RPMI8226 (cell line): ENCODE measurements around the gene ZNHIT1.
"Not testable (repeated sequence)": the region's sequence is repeated elsewhere in the genome, so short reads cannot be mapped to it uniquely, and the experiment has no call there.

Source experiments
- DNase-seq: peaks from one replicate; pipeline ENCODE4 v3.0.0-alpha.2; 2015

Gene ZNHIT1

DNA sequence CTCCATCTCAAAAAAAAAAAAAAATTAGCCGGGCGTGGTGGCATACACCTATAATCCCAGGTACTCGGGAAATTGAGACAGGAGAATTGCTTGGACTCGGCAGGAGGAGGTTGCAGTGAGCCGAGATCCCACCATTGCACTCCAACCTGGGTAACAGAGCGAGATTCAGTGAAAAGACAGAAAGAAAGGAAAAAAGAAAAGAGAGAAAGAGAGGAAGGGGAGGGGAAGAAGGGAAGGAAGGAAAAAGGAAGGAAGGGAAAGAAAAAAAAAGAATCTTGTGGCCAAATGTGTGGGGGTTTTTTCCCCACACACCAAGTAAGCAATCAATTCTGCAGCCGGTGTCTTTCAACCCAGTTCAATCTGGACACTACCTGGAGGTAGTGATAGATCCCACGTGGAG lies 28.9 kb upstream of the ZNHIT1 start:
- no peak for DNase-seq

DNA sequence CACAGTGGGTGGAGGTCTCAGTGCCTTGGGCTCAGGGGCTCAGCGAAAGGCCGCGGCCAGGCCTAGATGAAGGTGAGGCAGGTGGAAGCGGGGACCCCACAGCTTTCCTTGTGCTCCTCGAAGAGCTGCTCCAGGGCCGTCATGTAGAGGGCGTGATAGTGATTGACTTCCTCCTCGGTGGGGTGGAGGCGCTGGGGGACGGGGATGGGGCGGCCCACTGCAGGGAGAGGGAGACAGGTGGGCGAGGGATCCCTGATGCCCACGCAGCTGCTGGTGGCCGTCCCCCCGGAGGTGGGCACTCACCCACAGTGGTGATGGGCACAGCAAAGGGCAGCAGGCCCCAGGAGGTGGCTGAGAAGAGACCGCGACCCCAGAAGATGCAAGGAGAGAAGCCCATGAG lies 22.1 kb upstream of the ZNHIT1 start:
- DNase-seq = no peak

DNA sequence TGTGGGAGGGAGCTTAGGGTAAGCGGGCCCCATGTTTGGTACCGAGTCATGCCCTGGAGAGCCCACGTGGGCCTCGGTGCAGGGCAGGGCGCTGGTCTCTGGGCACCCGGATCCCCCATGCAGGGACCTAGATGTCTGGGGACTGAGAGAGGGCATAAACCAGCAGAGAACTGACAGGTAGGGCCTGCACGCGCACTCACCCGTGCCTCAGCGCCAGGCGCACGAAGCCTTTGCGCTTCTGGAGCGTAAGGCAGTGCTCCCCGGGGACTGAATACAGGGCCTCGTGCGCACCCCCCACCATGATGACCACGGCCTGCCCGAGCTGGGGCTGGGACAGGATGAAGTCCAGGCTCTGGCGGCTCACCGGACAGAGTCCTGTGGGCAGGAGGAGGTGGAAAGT lies 20.0 kb upstream of the ZNHIT1 start:
- DNase-seq = no peak

DNA sequence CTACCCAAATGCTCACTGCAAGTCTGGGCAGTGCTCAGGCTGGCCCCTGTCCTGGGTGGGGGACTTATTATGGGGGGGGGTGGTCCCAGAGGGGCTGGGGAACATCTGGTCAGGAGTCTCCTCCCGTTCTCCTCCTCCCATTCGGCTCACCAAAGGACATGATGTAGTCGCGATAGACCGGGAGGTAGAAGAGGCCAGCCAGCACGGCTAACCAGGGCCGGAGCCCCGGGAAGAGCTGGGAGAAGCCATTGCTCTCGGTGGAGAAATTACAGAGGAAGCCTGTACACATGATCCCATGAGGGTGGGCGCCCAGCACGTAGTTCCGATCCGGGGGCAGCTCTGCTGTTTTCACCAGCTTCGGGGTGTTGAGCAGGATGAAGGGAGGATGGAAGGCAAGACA lies 19.5 kb upstream of the ZNHIT1 start:
- no peak for DNase-seq

DNA sequence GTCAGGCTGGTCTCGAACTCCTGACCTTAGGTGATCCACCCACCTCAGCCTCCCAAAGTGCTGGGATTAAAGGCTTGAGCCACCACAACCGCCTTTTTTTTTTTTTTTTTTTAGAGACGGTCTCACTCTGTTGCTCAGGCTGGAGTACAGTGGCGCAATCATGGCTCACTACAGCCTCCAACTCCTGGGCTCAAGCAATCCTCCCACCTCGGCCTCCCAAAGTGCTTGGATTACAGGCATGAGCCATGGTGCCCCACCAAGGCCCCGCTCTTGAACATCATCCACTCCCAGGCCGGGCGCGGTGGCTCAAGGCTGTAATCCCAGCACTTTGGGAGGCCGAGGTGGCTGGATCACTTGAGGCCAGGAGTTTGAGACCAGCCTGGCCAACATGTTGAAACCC lies 18.4 kb upstream of the ZNHIT1 start:
- not testable (repeated sequence) for DNase-seq

DNA sequence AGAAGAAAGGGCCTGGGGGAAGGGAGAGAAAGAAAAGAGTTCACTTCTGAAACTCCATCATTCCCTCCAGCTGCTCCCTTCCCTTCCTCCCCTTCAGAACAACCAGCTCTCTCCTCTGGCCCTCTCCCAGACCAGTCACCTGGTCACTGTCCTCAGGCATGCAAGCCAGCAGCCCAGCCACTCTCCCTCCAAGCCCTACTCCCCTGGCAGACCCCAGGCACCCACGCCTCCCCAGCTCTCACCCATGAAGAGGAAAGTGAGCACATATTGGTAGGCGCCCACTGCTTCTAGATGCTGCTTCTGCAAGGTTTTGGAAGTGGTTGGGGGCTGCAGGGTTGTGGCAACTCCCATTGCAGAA lies 17.5 kb upstream of the ZNHIT1 start:
- DNase-seq = no peak

DNA sequence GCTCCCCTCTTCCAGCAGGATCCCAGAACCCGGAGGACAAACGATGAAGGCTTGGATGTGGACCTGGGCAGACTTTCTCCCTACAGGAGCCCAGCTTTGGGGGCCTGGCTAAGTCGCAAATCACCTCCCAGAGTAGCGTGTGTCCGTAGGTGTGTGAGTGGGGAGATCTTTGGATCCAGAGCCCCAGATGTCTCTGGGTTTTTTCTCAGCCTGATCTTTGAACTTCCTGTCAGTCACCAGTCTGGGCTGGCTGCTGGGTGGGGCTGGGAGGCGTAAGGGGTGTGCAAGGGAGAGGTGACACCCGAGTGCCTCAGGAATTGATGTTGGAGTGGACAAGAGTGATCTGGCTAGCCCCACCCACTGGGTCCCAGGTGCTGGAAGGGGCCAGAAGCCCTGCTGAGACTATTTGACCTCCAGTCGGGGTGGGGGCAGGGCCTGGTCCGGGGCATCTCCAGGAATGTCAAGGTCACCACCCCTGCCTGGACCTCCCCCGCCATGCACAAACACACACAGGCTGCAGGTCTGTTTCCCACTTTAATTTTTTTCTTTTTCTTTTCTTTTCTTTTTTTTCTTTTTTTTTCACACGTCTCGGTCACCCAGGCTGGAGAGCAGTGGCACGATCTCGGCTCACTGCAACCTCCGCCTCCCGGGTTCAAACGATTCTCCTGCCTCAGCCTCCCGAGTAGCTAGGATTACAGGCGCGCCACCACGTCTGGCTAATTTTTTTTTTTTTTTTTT lies 16.9 kb upstream of the ZNHIT1 start, which contains the start of gene MOGAT3:
Gene MOGAT3, minus strand, starts transcription at position 175 of the 738 bp plus-strand sequence. CDS start 182 bp downstream, outside the sequence.
- DNase-seq = no peak

DNA sequence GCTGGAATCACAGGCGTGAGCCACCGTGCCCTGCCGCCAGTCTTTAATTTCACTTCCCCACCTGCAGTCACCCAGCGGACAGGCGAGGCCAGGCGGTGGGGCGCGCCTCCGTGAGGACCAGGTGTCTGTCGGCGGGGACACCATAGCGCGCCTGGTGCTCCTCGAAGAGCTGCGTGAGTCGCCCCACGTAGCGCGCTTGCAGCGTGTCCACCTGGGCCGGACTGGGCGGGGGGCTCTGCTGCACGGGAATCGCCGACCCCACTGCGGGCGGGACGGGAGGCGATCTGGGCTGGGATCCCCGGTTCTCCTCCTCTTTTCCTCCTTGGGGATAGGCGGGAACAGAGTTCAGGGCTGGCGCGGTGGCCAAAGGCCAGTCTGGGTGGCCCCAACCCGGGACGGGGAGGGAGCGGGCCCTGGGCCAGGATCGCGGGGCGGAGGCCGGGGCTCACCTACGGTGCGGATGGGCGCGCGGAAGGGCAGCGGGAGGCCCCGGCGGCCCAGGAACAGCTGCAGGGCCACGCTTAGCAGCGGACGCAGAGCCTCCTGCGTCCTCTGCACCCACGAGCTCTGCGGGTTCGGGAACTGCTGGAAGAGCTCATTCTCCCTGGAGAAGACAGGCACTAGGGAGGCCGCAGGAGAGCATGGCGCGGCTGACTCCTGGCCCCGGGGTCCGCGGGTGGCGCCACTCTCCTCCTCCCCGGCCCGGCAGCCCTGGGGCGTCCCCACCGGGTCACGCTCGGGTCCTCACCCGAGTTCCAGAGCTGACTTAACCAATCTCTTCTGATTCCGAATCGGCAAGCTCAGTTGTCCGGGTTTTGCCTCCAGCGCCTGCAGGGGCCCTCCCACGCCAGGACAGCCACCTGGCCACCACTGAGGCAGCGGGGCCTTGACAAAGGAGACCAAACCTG lies 16.0 kb upstream of the ZNHIT1 start:
- DNase-seq = peak; percentile 83

DNA sequence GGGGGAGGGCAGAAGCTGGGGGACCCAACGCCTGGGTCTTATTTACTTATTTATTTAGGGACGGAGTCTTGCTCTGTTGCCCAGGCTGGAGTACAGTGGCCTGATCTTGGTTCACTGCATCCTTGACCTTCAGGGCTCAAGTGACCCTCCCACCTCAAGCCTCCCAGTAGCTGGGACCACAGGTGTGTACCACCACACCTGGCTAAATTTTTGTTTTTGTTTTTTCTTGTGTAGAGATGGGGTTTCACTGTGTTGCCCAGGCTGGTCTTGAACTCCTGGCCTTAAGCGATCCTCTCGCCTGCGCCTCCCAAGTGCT lies 15.4 kb upstream of the ZNHIT1 start:
- no peak for DNase-seq

DNA sequence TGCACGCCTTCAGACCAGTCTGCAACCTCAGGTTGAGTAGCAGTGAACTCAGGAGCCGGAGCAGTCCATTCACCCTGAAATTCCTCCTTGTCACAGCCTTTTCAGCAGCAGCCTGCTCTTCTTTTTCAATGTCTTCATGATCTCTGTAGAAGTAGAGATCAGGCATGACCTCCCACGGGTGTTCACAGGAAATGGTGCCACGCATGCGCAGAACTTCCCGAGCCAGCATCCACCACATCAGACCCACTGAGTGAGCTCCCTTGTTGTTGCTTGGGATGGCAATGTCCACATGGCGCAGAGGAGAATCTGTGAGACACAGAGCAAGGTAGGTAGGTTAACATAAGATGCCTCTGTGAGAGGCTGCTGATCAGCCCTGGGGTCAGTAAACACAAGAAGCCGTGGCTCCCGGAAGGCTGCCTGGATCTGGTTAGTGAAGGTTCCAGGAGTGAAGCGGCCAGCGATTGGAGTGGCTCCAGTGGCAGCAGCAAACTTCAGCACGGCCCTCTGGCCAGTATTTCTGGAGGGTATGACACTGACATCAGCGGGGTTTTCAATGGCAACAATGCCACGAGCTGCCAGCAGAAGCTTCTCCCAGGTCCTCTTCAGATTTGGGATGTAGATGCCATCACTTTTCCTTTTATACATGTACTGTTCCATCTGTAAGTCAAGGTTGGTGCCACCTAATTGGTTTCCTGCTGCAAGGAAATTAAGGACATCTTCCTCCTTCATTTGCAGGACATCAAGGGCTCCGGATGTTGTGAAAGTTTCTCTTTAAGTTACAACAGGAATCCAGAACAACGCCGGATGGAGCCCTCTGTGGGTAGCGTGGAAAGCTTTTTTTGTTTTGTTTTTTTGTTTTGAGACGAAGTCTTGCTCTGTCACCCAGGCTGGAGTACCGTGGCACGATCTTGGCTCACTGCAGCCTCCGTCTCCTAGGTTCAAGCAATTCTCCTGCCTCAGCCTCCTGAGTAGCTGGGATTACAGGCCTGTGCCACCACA lies 13.9 kb upstream of the ZNHIT1 start:
- DNase-seq = not testable (repeated sequence)

DNA sequence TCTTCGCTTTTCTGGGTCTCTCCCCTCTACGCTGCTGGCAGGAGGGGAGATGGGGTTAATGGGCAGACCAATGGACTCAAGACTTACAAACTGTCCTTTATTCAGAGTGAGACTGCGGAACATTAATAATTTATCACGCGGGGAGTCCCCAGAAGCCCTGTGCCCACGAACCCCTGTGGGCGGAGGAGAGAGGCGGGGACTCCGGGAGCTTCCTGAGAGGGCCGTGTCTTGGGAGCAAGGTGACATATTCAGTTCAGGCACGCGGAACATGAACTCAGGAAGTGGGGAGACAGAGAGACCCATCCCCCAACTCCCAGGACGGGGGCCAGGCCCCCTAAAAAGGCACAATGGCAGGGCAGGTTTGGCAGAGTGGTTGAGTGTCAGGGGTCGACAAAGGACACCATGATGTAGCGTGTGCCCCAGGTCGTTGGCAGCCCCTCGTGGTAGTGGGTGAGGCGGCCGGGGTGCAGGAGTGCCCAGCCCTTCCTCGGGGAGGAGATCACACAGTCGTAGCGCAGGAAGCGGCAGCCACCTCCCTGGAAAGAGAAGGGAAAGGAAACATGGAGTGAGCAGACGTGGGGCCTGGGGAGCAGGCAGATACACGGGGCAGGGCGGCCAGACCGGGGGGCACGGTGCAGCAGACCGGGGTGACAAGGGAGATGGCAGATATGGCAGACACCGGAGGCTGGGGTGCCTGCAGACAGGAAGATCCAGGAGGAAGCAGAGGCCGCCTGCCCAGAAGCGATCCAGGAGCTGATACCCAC lies 11.9 kb upstream of the ZNHIT1 start:
- DNase-seq = no peak

DNA sequence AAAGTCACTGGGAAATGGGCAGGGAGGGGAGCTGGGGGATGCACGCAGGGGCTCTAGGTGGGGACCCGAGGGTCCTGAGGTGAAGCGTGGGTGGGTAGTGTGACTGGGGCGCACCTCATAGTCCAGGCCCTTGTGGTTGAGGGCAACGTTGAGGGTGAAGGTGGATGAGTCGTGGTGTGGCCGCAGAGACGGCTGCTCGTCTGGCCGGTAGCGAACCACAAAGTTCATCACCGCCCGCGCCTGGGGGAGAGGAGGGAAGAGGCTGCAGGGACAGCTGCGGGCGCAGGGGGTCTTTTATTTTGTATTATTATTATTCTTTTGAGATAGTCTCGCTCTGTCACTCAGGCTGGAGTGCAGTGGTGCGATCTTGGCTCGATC lies 11.3 kb upstream of the ZNHIT1 start:
- no peak for DNase-seq

DNA sequence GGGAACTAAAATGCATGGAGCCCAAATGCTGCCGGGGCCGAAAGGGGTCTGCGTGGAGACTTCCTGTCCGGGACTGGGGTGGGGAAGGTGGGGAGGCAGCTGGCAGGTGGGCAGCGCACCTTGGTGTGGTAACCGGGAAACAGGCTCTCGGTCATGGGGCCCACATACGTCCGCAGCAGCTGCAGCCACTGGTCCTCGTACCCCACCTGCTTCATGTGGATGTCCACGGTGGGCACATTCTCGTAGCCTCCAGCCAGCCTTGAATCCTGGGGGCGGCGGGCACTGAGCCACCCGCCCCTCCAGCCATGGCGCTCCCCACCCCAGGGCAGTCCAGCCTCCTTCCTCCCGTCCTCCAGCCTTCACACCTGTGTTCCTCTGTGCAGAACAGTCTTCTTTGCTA lies 10.5 kb upstream of the ZNHIT1 start:
- no peak for DNase-seq

DNA sequence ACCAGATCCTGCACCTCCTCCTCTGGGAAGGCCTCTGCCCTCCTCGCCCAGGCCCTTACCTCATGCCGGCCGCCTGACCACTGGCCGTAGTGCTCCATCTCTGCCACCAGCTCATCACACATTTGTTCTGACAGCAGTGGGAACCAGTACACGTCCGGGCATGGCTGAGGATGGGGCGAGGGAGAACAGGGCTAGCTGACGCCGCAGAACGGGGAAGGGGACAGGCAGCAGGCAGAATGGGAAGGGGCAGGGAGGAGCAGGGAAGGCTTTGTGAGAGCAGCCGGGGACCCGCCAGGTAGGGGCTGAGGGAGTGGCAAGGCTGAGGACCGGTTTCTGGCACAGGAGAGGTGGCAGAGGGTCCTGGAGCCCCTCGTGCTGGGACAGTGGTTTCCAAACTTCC lies 9.2 kb upstream of the ZNHIT1 start:
- DNase-seq = no peak

DNA sequence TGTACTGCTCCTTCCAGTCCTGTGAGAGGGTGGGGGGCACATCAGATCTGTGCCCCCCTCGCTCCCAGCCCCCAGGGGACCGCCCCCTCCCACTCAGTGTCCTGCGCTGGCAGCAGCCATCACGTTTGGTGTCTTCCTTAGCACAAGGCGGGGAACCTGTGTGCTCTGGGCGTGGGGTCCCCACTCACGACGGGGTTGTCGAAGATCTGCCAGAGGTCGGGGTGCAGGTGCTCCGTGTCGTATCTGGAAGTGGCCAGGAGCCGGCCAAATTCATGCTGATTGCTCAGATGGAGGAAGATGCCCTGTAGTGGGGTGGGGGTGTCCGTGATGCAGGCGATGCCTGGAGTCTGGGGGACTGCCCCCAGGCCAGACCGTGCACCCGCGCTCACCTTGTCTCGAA lies 7.8 kb upstream of the ZNHIT1 start:
- DNase-seq = no peak

DNA sequence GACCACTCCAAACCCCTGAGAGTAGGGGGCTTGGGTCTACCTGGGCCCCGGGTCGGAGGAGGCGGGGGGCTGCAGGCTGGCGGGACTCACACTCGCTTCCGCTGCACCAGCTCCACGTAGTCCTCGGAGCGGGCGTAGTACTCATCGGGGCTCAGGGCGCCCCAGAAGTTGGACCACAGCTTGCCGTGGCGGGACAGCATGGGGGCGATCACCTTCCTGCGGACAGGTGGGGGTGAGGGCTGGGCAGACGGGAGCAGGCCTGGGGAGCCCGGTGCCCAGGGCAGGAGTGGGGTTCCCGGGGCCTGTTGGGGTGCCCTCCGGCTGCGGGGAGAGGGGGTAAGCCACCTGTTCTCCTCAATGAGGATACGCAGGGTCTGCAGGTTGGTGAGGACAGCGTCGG lies 6.5 kb upstream of the ZNHIT1 start:
- no peak for DNase-seq

DNA sequence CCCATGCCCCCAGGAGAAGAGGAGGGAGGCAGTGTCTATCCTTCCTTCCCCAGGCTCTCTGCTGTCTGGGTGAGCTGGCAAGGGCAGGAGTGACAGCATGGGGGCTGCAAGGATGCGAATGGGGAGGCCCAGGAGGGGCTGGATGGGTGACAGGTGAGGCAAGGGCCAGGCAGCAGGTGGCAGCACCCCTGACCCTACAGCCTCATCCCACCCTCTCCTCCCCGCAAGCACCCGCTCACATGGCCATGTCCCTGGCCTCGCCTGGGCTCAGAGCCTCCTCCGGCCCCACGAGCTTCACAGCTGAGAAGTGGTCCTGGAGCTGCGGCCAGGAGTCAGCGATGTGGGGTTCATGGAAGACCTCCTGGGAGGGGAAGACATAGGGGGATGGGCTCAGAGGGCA lies 6.0 kb upstream of the ZNHIT1 start:
- no peak for DNase-seq

DNA sequence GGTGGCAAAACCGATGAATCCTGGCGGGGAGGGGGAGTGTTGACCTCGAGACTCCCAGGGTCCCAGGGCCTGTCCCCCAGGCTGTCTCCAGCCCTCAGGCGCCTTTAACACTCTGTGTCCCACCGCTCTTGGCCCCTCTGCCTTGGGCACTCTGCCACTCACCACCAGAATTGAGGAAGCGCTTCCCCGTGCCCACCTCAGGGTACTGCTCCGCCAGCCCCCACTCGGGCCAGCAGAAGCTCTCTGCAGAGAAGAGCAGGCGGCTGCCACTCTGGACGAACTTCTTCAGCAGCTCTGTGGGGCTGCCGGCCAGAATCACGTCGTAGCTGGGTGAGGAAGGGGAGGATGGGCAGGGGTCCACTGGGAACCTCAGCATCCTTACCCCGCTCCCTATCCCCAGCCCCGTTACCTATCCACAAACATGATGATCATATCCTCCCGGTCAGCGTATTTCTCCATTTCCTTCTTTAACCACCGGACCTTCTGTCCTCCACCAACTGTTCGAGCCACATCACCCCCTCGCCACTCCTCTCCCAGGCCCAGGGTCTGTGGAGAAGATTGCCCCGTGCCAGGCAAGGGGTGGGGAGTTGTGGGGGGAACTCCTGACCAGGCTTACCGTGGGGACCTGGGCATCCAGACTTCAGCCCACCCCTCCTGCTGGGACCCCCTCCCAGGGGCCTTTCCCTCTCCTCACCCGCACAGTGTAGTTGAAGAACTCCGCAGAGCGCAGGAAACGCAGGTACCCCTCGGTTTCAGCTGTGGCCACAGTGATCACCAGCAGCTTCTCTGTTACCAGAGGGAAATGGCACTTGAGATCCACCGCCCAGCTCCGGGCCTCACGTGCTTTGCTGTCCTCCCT lies 1.7 kb upstream of the ZNHIT1 start:
- peak; percentile 45 for DNase-seq

DNA sequence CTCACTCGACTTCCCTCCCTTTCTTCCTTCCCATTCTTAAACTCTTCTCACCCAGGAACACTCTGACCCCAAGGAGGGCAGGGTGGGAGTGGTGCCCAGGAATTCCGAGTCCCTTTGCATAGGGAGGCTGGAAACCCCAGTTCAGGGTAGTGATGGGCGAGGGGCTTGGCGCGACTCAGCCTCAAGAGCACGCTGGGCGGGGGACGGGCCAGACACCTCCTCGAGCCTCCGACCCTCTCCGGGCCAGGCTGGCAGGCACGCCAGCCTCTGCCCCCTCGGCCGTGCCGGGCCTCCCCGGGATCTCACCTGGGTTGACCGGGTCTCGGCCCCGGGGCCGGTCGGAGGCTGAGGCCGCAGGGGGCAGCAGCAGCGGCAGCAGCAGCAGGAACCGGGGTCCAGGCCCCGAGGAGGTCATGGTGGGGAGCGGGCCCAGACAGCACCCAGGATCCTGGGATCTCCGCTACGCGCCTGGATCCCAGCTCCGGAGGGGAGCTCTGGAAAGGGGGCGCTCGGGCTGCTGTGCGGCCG lies 1.0 kb upstream of the ZNHIT1 start:
- peak; percentile 31 for DNase-seq

DNA sequence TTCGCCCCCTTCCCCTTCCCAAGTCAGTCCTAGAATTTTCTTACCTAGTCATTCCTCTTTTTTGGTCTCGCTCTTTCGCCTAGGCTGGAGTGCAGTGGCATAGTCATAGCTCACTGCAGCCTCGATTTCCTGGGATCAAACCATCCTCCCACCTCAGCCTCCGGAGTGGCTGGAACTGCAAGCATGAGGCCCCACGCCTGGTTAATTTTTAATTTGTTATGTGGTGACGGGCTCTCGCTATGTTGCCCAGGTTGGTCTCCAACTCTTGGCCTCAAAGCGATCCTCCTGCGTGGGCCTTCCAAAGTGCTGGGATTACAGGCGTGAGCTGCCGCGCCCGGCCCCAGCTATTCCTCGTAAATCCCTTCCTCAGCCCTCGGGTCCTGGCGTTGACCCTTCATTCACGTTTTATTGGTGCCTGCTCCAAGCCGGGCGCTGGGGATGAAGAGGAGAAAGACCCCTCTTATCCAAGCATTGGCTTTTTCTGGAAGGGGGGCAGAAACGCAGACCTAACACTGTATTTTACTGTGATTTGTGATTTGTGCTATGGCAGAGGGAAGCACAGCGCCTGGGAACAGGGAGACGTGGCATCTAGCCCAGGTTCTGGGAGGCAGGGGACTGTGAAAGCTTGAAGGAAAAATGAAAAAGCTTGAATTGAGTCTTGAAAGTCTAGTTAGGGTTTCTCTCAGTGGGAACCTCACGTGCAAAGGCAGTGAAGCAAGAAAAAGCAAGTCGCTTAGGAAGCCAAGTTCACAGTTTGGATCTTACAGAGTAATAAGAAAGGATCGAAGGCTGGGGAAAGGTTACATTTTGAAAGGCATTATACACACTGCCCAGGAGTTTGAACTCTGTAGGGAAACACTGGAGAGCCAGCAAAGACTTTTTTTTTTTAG lies 516 bp downstream of the ZNHIT1 start:
- DNase-seq = no peak
